Pulmonary artery endothelial cell (primary cell): ENCODE data around the gene DISC1. TPM values are rescaled to one million over a fixed set of nuclear protein-coding genes. Genes with fewer than 3 reads are reported as not detected.
"Not testable (repeated sequence)": the region's sequence is repeated elsewhere in the genome, so short reads cannot be mapped to it uniquely, and the experiment has no call there.

Experiments used
- DNase-seq: peaks from one replicate; pipeline ENCODE4 v3.0.0-alpha.2; 2011; ENCODE audit warnings: low read depth, low spot score
- total RNA-seq: library from RNA; depleted of rRNA; stranded (reverse); fragments of >200 nt; gene quantifications from 2 replicates; pipeline ENCODE4 v1.2.3, GENCODE V29; 2014

DISC1 gene
- total RNA-seq, 1 donor from 2014 or later = 10.9 TPM

DNA sequence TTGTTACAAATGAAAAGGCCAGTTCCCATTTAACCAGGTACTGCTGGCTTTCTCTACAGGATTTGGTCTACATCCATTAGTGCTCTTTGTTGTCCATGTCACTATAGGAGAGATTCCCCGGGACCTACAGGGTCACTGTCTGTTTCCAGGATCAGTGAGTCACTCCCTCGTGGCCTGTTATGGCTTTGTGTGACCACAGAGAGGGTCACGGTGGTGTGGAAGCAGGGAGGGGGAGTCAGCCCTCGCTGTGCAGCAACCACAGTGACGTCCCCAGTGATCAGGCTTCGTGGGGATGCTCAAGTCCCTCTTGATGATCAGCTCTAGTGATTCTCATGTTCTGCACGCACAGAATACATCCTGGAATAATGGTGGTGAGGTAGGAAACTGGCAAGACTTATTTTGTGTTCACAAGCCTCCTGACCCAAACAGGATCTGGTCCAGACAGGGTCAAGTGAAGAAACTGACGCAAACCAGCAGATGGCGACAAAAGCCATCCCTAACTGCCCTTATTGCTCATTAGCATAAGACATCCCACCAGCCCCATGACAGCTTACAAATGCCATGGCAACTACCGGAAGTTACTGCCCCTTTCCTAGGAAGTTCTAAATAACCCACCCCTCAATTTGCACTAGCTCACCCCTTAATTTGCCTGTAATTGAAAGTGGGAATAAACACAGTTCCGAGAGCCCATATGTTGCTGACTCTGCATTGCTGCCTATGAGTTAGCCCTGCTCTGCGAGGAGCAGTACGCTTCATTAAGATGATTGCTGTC is 98.5 kb downstream of the DISC1 start:
- DNase-seq = no peak

GRCh38 chr1:231727171-231727570 is 100.6 kb downstream of the DISC1 start:
- DNase-seq = no peak

DNA sequence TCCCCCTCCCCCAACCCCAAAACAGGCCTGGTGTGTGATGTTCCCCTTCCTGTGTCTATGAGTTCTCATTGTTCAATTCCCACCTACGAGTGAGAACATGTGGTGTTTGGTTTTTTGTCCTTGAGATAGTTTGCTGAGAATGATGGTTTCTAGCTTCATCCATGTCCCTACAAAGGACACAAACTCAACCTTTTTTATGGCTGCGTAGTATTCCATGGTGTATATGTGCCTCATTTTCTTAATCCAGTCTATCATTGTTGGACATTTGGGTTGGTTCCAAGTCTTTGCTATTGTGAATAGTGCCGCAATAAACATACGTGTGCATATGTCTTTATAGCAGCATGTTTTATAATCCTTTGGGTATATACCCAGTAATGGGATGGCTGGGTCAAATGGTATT is 102.4 kb downstream of the DISC1 start:
- not testable (repeated sequence) for DNase-seq

DNA sequence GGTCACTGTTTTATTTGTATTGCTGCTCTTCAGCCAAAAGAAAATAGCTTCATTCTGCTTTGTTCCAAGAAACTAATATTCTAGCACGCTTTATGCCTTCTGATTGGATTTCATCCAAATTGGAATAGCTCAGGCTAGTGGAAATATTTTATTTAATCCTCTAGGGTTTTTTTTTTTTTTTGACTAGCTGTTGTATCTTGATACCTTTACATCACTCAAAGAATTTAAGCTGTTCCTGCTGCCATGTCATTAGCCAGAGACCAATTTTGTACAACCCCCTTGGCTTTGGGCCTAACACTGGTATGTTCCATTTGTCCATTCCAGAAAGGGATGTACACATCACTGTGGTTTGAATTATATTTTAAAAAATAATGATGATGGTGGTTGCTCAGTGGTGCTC is 103.0 kb downstream of the DISC1 start:
- DNase-seq = no peak

- no peak for DNase-seq
Measured at GRCh38 chr1:231731268-231731667, 104.7 kb downstream of the DISC1 start.

- DNase-seq = no peak
Measured at GRCh38 chr1:231733063-231733462, 106.5 kb downstream of the DISC1 start.

DNA sequence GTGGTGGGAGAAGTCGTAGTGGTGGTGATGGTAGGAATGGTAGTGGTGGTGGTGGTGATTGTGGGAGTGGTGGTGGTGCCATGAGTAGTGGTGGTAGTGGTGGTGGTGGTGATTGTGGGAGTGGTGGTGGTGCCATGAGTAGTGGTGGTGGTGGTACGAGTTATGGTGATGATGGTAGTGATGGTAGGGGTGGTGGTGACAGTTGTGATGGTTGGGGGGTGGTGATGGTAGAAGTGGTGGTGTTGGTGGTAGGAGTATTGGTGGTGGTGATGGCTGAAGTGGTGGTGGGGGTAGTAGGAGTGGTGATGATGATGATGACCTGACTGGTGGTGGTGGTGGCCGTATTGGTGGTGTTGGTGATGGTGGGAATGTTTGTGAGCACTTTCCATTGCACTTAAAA is 107.1 kb downstream of the DISC1 start:
- DNase-seq = no peak

DNA sequence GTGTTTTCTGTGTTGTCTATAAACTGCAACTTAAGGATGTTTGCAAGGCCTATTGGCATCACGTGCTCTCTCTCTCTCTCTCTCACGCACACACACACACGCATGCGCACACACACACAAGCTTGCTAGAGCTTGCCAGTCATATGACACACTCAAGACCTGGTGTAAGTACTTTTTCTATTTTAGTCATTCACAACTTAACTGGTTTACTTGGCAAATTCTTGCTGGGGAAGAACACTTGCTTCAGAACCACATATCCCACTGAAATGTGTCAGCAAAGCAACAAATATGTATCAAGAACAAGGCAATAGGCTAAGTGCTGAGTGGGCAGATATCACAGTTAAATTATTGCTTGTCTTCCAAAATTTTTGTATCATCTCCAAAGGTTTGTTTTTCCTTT is 107.8 kb downstream of the DISC1 start:
- DNase-seq = no peak

GRCh38 chr1:231735411-231735810 is 108.8 kb downstream of the DISC1 start:
- no peak for DNase-seq

DNA sequence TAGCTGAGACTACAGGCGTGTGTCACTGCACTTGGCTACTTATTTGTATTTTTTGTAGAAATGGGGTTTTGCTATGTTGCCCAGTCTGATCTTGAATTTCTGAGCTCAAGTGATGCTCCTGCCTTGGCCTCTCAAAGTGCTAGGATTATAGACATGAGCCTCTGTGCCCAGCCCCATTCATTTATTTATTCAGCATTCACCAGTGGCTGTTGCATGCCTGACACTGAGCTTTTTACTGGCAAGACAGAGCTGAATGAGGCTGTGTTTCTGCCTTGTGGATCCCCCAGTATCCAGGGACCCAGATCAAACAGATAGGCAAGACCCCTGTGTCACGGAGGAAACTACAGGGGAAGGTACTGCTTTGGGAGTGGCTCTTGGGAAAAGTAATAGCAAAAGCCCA is 109.4 kb downstream of the DISC1 start:
- no peak for DNase-seq

- no peak for DNase-seq
Measured at GRCh38 chr1:231736464-231736863, 109.9 kb downstream of the DISC1 start.

DNA sequence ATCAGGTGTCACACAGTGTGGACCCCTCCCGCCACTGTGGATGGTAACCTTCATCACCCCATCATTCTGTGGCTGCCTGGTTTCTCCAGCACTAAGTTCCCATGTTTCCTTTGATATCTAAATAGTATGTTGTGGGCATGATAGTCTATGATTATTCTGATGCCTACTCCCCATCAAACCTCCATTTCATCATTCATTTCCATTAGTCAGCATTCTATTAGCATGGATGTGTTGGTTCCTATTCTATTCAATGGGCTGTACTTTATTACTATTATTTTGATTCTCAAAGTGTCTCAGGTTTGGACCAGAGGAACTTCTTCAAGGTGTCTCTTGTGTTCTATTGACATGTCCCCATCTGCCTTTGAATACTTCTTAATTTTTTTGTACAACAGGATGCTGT is 112.0 kb downstream of the DISC1 start:
- DNase-seq = no peak

- DNase-seq = no peak
Measured at GRCh38 chr1:231743966-231744365, 117.4 kb downstream of the DISC1 start.

DNA sequence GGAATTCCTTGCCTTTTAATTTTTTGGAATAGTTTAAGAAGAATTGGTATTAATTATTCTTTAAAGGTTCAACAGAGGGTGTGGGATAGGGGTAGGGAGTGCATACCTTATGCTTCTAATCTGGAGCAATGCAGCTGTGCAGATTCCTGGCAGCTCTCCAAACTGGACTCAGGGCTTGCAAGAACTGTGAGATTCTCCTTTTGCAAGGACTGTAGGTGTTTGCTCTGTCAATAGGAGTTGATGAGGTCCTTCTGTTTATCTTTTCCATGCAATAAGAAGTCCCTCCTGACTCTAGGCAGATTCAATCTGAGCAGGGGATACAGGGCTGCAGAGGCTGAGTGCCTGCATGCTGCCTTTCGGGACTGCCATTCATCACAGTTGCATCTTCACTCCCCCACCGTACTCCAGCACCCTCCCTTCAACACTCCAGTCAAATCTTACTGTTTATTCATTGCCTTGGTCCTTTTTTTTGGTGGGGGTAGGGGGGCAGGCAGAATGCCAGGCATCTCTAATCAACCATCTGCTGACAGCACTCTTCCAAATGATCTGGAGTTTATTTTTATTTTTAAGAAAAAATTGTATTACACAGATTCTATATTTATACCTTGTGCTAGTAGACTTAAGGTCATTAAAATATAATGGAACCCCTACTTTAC is 122.3 kb downstream of the DISC1 start:
- no peak for DNase-seq

- DNase-seq = no peak
Measured at GRCh38 chr1:231750296-231750695, 123.7 kb downstream of the DISC1 start.

GRCh38 chr1:231750818-231751362 is 124.3 kb downstream of the DISC1 start:
- no peak for DNase-seq

DNA sequence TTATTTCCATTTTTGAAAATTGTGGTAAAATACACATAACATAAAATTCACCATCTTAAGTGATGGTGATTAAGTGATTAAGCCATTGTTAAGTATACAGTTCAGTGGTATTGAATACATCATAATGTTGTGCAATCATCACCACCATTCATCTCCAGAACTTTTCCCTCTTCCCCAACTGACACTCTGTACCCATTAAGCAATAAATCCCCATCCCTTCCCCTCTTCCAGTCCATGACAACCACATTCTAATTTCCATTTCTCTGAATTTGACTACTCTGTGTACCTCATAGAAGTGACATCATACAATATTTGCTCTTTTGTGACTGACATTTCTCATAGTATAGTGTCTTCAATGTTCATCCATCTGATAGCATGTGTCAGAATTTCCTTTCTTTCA is 124.8 kb downstream of the DISC1 start:
- DNase-seq = no peak

DNA sequence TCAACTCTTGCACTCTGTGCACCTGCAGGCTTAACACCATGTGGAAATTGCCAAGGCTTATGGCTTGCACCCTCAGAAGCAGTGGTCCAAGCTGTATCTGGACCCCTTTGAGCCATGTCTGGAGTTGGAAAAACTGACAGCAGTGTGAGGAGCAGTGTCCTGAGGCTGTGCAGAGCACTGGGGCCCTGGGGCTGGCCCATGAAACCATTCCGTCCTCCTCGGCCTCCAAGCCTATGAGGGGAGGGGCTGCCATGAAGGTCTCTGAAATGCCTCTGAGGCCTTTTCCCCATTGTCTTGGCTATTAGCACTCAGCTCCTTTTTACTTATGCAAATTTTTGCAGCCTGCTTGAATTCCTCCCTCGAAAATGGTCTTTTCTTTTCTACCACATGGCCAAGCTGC is 126.7 kb downstream of the DISC1 start:
- no peak for DNase-seq

GRCh38 chr1:231757101-231757404 is 130.5 kb downstream of the DISC1 start:
- DNase-seq = no peak

GRCh38 chr1:231757759-231758158 is 131.2 kb downstream of the DISC1 start:
- DNase-seq = no peak

DNA sequence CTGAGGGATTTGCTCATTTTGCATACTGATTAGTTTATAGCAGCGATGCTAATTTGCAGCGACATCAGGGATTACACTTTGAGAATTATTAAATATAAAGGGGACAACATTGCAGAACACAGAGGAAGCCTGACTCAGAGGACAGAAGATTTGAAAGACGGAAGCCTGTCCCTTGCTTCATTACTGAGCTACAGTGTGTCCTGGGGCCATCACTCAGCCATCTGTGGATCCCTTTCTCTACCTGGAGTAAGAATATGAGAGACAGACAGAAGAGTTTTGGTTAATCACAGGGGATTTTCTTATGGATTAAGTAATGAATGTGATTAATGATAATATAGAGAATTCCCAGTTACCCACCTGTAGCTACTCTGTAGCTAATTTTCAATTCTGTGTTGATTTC is 134.7 kb downstream of the DISC1 start:
- DNase-seq = no peak

DNA sequence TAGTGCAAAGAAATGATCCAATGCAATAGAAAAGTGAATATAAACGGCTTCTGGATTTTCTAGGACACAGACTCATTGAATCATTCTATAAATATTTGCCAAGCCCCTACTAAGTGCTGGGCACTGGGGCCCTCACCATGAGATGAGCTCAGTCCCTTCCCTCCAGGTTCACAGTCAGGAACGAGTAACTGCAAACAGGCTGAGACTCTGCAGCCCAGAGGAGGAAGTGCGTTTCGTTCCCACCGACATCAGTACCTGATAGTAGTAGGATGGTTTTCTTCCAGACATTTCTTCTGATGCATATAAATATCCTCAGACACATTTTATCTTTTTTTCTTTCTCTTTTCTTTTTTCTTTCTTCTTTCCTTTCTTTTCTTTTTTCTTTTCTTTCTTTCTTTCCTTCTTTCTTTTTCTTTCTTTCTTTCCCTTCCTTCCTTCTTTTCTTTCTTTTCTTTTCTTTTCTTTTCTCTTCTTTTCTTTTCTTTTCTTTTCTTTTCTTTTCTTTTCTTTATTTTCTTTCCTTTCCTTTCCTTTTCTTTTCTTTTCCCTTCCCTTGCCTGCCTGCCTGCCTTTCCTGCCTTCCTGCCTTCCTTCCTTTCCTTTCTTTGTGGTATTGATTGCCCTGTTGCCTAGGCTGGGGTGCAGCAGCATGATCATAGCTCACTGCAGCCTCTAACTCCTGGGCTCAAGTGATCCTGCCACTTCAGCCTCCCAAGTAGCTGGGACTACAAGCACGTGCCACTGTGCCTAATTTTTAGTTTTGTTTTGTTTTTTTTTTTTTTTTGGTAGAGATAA is 135.4 kb downstream of the DISC1 start:
- DNase-seq = no peak
